Measurements from ENCODE around the gene GORASP2. TPM values are rescaled to one million over a fixed set of nuclear protein-coding genes. Genes with fewer than 3 reads are reported as not detected.

GORASP2 gene
- total and polyA plus RNA-seq, 2 of the 4 experiments (the other 2 are of a cell fraction), result 53.1 to 156 TPM

DNA sequence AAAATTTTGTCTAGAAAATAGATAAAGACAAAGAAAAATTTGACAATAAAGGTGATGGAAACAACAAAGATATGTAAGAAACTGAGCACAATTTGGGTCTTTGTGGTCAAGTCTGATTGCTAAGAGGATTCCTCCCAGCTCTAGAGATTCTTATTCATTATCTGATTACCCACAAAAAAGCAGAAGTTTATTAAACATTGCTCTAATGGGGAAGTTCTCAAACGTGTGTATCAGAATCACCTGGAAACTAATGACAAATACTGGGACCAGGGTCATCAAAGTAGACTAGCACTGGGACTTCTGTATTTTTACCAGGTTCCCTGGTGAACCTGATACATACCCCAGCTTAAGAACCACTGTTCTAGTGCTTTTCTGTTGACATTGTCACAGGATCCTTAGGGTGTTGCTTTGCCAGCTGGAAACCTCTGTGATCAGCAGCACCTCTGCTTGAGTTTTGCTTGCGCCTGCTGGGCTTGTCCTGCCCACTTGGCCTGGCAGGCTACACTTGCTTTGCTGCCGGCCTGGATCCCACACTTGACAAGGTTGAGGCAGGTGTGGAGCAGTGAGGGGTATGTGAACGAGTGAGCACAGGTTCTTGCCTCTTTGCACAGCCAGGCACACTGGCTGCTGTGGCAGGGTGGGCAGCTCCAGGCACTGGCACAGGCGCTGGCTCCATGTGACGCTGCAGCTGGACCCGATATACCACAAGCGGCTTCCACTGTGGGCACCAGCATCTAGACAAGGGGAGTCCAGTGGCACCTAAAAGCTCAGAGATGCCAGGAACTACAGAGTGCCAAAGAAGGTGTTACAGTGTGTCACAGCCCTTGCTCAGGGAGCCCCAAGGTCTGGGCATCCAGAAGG, 6.2 kb upstream of the GORASP2 start (continued):
- no peak for TF ChIP-seq RAD21 (IDR thresholded peaks at IDR 0.05; ENCODE audit: low read length)

DNA sequence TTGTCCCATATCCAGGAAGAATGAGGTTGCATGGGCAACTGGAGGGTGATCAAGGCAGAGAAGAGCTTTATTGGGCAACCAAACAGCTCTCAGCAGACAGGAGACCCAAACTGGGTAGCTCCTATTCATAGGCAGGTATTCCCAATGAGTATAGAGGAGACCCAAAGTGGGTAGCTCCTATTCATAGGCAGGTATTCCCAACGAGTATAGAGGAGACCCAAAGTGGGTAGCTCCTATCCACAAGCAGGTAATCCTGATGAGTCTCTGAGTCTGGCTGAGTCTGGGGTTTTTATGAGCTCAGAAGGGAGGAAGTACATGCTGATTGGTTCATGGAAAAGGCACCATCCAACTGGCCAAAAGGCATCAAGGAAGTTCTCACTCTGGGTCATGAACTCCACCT, 5.3 kb upstream of the GORASP2 start:
- Histone ChIP-seq H3K4ac (ENCODE audit: low read depth, low read length) (no peak overlapping the region), H2BK15ac (ENCODE audit: low read depth, low read length) (no peak overlapping the region), H3K18ac (ENCODE audit: low read depth, low read length) (no peak overlapping the region), H3K14ac (replicated peaks; ENCODE audit: low read depth, low read length) (no peak overlapping the region), H2BK20ac (ENCODE audit: low read depth, low read length) (no peak overlapping the region), H2BK120ac (ENCODE audit: low read depth, low read length) (no peak overlapping the region), H3K4me3 (ENCODE audit: insufficient read depth, low read depth, low read length) (no peak overlapping the region), H2AFZ (replicated peaks; ENCODE audit: low read length, poor library complexity) (no peak overlapping the region), H2BK5ac (ENCODE audit: low read depth, low read length, poor library complexity, severe bottlenecking) (no peak overlapping the region), H2AK9ac (replicated peaks; ENCODE audit: low read depth, low read length, poor library complexity) (no peak overlapping the region), H2AK5ac (ENCODE audit: low read depth, low read length) (no peak overlapping the region), H3K9me3 (ENCODE audit: control insufficient read depth, insufficient read depth, low read length) (peaks cover 7% of the 10 kb centered on the region), H4K8ac (ENCODE audit: low read depth in 2 of 2, low read length in 2 of 2) (no peak overlapping the region), H4K5ac (ENCODE audit: low read depth, low read length) (no peak overlapping the region), H3K79me1 (ENCODE audit: low read depth in 1 of 2, low read length in 2 of 2) (peaks cover 0 to 5% of the 10 kb centered on the region in 2 experiments; a peak in 1 of 4 replicates), H3K36me3 (ENCODE audit: control insufficient read depth, insufficient read depth, low read length) (no peaks in the 10 kb centered on the region), H3K27ac (ENCODE audit: insufficient read depth, low read length) (no peak overlapping the region), H4K91ac (ENCODE audit: insufficient read depth, low read depth, low read length) (no peak overlapping the region), H3K9me1 (ENCODE audit: insufficient read depth, low read length) (peaks cover 4% of the 10 kb centered on the region), H3K4me1 (ENCODE audit: control insufficient read depth, insufficient read depth, low read length) (0 out of 2 replicates have a peak, but pooled peaks cover 2% of the 10 kb centered on the region), H3K56ac (ENCODE audit: extremely low read depth, insufficient read depth, low read length) (no peak overlapping the region), H4K20me1 (ENCODE audit: insufficient read depth, low read length) (no peaks in the 10 kb centered on the region), H3K23ac (ENCODE audit: low read depth, low read length) (no peak overlapping the region), H3K4me2 (ENCODE audit: low read depth, low read length) (no peak overlapping the region), H3K9ac (ENCODE audit: low read depth, low read length) (no peak overlapping the region), H3K27me3 (ENCODE audit: control insufficient read depth, insufficient read depth, low read length) (no peaks in the 10 kb centered on the region)
- ChIA-PET POLR2A (ENCODE audit: unreplicated experiment) (no interaction called here), CTCF (no interaction called here)
- dilution Hi-C loops (cut with HindIII; ENCODE audit: low sequenced_read_pairs, unreplicated experiment), result no loop called here
- TF ChIP-seq RFX5 (IDR thresholded peaks at IDR 0.05; ENCODE audit: low read depth, low read length), result no peak
- TF ChIP-seq FOS (IDR thresholded peaks at IDR 0.05; ENCODE audit: low read depth, low read length), result no peak
- no peak for TF ChIP-seq NFE2L2 (IDR thresholded peaks at IDR 0.05; ENCODE audit: low read depth, low read length)
- no peak for TF ChIP-seq SMC3 (IDR thresholded peaks at IDR 0.05; ENCODE audit: low read depth, low read length)
- TF ChIP-seq RAD21 (IDR thresholded peaks at IDR 0.05; ENCODE audit: low read length), result no peak
- no peak for TF ChIP-seq RCOR1 (IDR thresholded peaks at IDR 0.05; ENCODE audit: insufficient replicate concordance, low read length)
- BruUV-seq (replicated peaks), result no TSS peak
- DNase-seq (no peak), ATAC-seq (ENCODE audit: low read depth) (no peak)
- intact Hi-C loops (cut with micrococcal nuclease), result no loop called here
- WGBS, 2 experiments (ENCODE audit: extremely low coverage in 2 of 2, insufficient read length in 1 of 2), result 0% methylated on average over 1 of the region's 1 CpG; no CpG with 5 or more reads in 1 of the 2 experiments
- in situ Hi-C loops (cut with MboI; ENCODE audit: low sequenced_read_pairs), result no loop called here
